ENCODE data around the gene SLC5A8.
A peak's percentile ranks its signal among the peaks of the same experiment; 100 is the strongest.
"Not testable (repeated sequence)": the region's sequence is repeated elsewhere in the genome, so short reads cannot be mapped to it uniquely, and the experiment has no call there.

The SLC5A8 gene

DNA sequence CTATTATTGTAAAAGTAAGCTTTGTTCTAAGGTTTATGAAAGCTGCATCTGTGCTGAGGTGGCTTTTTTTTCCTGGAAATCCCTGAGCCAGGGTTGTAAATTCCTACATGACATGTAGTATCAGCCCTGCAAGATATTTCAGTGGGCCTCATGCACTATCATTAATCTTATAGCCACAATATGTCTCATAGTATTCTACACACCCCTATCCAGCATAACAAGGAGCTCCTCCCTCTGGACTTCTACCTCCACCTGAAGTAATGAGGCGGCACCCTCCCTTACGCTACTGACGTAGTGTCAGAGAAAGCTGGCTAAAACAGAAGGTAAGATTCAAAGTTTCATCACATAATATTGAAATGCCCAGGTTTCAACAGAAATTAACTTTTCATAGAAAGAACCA is 35.5 kb downstream of the SLC5A8 start:
- no peak for DNase-seq (ENCODE audit: low read depth, low spot score)
- H3K27ac ChIP-seq = no peak overlapping the region

DNA sequence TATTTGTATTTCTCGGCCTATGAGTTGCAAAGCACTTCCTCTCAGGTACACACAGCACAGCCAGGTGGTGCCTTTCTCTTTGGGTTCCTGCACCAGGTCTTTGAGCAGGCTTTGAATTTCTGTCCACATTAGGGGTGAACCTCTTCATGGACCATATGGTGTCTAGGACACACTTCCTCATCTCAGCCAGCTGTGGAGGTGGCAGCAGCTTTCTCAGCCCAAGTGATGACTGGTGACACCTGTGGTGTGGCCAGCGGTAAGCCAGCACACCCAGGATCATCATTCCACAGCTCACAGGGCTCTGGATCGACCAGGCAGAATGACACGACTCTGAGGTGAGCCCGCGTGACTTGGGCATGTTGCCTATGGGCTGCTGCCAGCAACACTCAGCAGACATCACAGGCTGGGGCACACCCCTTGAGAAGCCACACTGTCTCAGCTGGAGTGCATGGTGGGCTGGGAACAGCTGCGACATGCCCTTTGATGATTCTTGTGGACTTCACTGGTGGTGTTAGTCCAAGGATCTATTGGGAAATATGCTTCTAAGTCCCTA is 36.8 kb downstream of the SLC5A8 start:
- H3K27ac ChIP-seq = no peak overlapping the region
- no peak for DNase-seq (ENCODE audit: low read depth, low spot score)

DNA sequence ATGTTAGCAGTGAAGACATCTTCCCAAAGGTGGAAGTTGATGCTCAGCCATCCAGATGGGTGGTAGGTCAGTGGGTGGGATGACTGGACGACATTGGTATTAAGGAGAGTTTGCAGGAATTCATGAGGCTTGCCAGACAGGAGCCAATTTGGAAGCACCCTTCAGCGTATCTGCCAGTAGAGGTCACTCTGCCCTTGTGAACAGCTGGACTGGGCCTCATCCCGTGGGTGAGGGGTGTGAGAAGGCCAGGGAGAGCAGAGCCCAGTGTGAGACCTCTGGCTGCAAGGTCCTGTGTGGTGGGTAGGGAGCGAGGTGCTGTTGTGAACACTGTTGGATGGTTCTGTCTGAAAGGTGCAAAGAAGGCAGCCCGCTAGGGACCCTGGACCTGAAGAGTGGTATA is 37.7 kb downstream of the SLC5A8 start:
- DNase-seq (ENCODE audit: low read depth, low spot score) = no peak
- no peak overlapping the region for H3K27ac ChIP-seq

DNA sequence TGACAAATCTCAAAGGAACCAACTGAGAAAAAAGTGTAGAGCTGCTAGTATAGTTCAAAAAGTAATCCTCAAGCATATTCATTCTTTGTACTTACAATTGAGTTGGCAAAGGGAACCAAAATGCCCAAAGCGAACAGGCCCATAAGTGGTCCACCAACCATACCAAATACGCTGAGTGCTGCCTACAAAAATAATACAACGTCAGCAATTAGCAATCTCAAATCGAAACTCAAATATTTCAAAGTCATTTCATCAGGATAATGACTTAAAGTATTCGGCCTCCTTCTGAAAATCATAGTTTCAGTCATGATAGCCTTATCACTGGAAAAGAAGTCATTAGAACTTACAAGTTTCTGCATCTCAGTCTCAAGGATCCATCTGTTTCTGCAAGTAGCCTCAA is 42.0 kb downstream of the SLC5A8 start:
- no peak overlapping the region for H3K27ac ChIP-seq
- DNase-seq (ENCODE audit: low read depth, low spot score) = no peak

DNA sequence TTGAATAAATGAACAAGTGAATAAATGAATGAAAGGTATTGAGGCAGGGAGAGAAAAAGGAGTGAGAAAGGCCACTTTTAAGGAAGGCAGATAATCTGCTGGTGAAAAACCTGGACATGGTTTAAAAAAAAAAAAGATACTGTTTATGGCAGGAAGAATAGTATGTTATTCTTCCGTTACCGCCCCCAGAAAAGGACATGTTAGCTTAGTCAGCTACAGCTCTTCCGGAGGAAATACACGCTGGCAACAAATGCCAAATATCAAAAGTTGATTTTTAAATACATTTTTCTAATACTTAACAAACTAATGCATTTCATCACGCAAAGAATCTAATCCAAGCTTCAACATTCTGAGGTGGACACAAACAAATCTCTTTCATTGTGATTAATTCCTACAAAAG is 43.2 kb downstream of the SLC5A8 start:
- no peak for DNase-seq (ENCODE audit: low read depth, low spot score)
- H3K27ac ChIP-seq = no peak overlapping the region

DNA sequence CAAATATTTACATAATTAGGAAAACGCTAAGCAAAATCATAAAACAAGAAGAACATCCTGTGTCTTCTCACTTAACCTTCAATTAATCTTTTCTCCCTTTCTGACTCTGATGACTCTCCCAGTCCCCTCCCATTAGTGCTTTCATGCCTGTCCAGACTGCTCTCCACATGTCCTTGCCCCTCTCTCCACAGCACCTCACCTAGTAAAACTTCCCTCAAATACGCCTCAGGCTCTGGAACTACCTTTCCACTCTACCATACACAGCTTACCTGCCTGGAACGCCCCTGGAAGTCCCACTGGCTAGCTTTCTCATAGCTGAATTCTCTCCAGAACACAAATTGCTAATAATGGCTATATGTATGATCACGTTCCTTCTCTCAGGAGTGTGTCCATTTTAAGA is 44.7 kb downstream of the SLC5A8 start:
- H3K27ac ChIP-seq = no peak overlapping the region
- DNase-seq (ENCODE audit: low read depth, low spot score) = peak; percentile 34

DNA sequence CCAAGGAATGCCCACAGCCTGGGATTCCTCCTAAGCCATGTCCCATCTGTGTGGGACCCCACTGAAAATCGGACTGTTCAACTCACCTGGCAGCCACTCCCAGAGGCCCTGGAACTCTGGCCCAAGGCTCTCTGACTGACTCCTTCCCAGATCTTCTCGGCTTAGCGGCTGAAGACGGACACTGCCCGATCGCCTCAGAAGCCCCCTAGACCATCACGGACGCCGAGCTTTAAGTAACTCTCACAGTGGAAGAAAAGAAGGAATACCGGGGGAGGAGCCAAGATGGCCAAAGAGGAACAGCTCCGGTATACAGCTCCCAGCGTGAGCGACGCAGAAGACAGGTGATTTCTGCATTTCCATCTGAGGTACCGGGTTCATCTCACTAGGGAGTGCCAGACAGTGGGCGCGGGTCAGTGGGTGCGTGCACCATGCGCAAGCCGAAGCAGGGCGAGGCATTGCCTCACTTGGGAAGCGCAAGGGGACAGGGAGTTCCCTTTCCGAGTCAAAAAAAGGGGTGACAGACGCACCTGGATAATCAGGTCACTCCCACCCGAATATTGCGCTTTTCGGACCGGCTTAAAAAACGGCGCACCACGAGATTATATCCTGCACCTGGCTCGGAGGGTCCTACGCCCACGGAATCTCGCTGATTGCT is 64.1 kb downstream of the SLC5A8 start:
- not testable (repeated sequence) for DNase-seq (ENCODE audit: low read depth, low spot score); H3K27ac ChIP-seq

DNA sequence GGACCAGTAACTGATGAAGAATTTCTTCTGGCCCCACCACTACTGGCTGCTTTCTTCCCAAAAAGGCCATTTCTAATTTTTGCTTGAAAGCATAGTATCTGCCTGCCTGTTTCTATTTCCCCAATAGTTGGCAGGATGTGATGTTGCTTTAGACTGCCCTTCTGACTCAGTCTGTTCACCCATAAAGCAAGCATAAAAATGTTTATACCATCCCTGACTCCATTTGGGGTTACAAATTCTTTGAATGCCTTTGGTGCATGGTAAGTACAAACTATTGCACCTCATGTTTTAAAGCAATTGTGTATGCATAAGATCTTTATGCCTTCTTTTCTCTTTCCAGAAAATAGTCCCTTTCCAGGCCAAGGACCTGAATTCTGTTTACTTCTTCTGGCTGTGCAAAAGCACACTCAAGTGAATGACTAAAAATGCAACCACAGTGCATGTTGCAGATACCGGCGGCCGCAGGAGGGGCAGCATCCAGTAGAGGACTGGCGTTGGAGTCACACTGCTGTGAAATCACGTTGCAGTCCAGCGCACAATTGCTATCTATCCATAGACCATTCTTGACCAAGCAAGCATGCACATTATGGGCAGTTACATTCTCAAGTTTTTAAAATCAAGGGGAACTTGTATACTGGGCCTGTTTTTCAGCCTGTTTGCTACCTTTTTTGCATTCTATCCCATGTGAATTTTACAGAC is 82.4 kb downstream of the SLC5A8 start:
- no peak overlapping the region for H3K27ac ChIP-seq
- DNase-seq (ENCODE audit: low read depth, low spot score) = no peak

DNA sequence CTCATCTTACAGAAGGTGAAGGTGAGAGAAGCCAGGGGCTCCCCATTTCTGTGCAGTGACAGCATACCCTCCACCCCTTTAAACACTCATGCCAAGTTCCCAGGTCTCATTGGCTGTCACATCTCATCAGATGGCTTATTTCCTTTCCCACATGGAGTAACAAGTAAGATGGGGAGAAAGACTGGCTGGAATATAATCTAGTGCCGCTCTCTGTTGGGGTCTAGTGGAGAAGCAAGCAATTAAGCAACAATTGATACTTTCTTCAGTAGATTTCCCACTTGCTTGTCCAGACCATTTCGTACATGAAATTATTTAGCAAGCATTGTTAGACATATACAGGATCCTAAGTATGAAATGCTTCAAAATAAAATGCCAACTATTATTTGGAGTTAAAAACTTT is 92.2 kb downstream of the SLC5A8 start:
- no peak overlapping the region for H3K27ac ChIP-seq
- DNase-seq (ENCODE audit: low read depth, low spot score) = no peak

DNA sequence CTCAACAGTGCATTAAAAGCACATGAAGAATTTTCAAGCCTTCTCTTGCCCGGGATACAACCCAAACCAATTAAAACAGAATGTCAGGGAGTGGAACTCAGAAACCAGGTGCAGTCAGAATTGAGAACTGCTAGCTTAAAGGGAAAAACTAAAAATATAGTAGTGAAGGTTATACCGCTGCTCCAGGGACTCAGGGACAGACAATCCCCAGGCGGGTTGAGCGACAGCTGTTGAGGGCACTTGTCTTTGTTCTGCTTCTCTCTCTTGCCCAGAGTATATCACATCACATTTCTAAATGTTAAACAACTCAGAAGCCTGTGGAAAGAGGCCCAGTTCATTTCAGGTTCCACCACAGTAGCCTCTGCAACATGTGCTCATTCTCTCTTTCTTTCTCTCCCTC is 93.1 kb downstream of the SLC5A8 start:
- H3K27ac ChIP-seq = no peak overlapping the region

DNA sequence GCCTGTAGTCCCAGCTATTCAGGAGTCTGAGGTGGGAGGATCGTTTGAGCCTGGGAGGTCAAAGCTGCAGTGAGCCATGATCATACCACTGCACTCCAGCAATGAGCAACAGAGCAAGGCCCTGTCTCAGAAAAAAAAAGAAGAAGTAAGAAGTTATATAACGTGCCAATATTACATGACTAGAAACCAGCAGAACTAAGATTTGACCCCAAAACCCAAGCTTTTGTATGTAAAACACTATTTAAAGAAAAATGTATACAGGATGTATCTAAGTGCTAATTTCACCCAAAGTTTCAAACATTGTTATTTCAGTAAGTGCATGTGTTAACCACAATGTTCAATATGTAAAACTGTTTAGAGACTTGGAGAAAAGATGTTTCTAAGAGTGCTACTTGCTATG is 94.7 kb downstream of the SLC5A8 start:
- DNase-seq (ENCODE audit: low read depth, low spot score) = no peak

More for the DNA sequence above, 93.1 kb downstream of the SLC5A8 start:
- DNase-seq (ENCODE audit: low read depth, low spot score) = no peak

DNA sequence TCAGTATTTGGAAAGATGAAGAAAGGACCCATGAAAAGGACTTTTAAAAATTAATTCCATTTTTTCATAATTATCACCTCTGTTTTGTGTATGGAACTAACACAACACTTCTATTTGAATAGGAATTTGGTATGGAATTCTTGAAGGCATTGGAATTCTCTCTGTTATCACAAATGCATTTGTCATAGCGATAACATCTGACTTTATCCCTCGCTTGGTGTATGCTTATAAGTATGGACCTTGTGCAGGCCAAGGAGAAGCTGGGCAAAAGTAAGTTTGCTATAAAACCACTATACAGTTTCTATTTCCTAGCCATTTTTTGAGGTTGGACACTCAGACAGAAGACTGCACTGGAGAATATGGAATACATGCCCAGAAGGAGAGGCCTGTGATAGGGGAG is 98.6 kb downstream of the SLC5A8 start:
- no peak for DNase-seq (ENCODE audit: low read depth, low spot score)
- H3K27ac ChIP-seq = no peak overlapping the region

More for the DNA sequence above, 94.7 kb downstream of the SLC5A8 start:
- H3K27ac ChIP-seq = no peak overlapping the region

DNA sequence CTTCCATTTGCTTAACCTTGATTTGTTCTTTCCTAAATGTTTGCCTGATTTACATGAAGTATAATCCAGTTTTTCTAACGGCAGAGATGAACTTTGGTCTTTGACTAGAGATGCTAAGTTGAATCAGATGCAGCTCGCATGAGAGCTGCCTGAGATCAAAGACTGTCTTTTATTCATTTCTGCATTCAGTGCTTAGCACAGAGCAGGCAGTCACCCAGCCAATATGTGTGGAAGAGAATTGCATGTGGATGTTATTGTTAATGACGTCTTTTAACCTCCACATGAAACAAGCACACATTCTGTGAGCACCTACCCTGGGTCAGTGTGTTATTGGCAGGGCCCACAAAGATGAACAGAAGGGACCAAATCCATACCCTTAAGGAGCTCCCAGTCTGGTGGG is 99.2 kb downstream of the SLC5A8 start:
- DNase-seq (ENCODE audit: low read depth, low spot score) = no peak
- no peak overlapping the region for H3K27ac ChIP-seq

DNA sequence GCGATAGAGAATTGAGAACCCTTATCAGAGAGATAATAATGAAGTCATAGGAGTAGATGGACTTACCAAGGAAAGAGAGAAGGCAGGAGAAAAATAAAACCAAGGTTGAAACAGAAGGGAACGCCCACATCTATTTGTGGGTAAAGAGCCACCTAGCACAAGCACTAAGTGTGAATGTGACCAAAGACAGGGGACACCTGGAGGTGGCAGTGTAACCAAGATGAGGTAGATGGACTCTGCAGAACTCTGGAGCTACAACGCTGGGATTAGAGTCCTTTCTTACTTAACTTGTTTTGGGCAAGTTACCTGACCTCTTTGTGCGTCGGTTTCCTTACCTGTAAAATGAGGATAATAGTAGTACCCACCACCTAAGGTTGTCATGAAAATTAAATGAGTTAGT is 101.9 kb downstream of the SLC5A8 start:
- no peak for DNase-seq (ENCODE audit: low read depth, low spot score)
- H3K27ac ChIP-seq = no peak overlapping the region

DNA sequence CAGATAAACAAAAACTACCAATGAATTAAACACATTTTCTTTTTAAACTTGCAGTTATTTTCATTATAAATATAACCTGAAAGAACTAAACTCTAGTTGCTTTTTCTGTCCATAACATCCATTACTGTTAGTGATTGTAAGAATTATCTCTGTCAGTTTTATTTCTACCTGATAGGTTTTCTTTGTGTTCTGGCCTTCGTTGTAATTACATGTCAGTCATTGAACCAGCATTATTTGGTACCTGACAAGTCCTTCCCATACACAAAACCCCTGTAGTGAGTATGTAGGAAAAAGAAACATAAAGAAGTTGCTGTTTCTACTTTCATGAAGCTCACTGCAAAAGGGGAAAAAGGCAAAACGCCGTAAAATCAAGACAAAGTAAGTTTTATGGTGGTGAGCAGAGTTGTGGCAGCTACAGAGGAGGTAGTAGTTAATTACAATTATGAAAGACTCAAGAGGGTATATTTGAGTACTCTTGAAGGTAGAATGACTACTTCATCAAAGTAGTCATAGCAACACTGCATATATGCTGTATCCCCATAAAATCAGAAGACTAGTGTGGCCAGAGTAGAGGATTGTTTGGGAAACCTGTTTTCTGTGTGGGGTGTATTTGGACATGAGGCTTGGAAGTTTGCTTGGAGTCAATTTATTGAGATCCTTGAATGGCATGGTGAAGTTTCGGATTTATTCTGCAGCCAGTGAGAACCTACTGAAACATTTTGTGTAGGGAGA is 102.8 kb downstream of the SLC5A8 start:
- H3K27ac ChIP-seq = no peak overlapping the region
- DNase-seq (ENCODE audit: low read depth, low spot score) = no peak

Measured in epithelial cell of prostate (primary cell).